GM18511 (cell line): Measurements from ENCODE around the gene DENND10.
"Not testable (repeated sequence)": the region's sequence is repeated elsewhere in the genome, so short reads cannot be mapped to it uniquely, and the experiment has no call there.

Experiments
- ATAC-seq: cut with Tn5 transposase; IDR thresholded peaks from one replicate; pipeline ENCODE4 v1.9.1; 2021; ENCODE audit warnings: mild to moderate bottlenecking, moderate library complexity; ENCODE audit not compliant: unreplicated experiment

DENND10 gene

GRCh38 chr10:119096641-119097415, 7.1 kb upstream of the DENND10 start:
- ATAC-seq, result not testable (repeated sequence)

DNA sequence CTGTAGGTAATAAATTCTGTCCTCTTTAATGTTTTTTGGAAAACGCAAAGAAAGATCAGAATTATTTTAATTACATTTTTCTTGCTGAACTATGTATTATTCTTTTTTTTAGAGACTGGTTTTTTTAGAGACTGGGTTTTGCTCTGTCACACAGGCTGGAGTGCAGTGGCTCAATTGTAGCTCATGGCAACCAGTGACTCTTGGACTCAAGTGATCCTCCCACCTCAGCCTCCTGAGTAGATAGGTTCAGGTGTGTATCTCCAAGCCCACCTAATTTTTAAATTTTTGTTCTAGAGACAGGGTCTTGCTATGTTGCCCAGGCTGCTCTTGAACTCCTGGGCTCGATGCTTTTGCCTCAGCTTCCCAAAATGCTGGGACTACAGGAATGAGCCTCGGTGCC, 5.3 kb upstream of the DENND10 start:
- ATAC-seq, result no peak

- ATAC-seq, result no peak
Measured at GRCh38 chr10:119100434-119101238, 3.3 kb upstream of the DENND10 start.

DNA sequence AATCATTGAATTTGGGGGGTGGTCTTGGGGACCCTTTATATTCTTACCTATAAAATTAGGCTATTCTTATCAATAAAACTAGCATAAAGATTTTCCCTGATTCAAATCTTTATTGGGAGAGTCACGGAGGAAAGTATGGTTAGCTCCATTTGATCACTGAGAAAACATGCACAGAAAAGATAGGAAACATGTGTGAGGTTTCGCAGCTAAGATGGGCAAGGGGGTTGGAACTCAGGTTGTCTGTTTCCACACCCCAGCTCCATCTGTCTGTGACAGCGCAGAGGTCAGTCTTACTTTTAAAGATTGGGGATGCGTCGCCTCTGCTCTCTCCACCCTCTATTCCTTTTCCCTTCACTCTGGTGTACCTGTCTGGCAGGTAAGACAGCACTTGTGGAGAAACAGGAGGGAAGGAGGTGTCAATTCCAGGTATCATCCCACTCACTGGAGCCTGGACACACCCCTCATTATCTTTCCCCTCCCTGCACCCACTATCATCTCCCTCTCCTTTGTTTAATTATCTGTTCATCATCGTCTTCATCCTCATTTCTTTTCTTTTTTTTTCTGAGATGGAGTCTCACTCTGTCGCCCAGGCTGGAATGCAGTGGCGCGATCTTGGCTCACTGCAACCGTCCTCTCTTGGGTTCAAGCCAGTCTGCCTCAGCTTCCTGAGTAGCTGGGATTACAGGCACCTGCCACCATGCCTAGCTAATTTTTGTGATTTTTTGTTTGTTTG, 2.4 kb upstream of the DENND10 start:
- no peak for ATAC-seq

- no peak for ATAC-seq
Measured at GRCh38 chr10:119103241-119103902, 541 bp upstream of the DENND10 start.

DNA sequence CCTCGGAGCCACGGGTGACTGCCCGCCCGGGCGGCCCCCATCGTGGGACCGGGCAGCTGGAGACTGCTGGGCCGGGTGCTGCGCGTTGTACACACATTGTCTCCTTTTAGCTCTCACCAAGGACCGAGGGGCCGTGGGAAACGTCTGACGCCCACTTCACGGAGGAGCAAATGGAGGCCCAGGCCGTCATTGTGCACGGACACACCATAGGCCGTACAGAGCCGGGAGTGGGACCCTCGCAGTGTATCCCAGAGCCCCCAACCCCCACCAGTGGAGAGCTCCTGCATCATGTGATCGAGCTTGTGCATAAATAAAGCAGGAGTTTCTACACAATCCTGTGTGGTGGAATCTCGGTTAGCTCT, 722 bp downstream of the DENND10 start:
- ATAC-seq, result peak; percentile 22

GRCh38 chr10:119105155-119105554, 1.2 kb downstream of the DENND10 start:
- no peak for ATAC-seq

DNA sequence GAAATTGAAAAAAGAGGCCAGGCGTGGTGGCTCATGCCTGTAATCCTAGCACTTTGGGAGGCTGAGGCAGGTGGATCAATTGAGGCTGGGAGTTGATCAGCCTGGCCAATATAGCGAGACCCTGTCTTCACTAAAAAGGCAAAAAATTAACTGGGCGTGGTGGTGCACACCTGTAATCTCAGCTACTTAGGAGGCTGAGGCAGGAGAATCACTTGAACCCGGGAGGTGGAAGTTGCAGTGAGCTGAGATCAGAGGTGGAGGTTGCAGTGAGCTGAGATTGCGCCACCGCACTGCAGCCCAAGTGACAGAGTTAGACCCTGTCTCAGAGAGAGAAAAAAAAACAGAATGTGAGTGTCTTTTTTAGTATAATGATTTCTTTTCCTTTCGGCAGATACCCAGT, 2.0 kb downstream of the DENND10 start:
- ATAC-seq, result not testable (repeated sequence)

DNA sequence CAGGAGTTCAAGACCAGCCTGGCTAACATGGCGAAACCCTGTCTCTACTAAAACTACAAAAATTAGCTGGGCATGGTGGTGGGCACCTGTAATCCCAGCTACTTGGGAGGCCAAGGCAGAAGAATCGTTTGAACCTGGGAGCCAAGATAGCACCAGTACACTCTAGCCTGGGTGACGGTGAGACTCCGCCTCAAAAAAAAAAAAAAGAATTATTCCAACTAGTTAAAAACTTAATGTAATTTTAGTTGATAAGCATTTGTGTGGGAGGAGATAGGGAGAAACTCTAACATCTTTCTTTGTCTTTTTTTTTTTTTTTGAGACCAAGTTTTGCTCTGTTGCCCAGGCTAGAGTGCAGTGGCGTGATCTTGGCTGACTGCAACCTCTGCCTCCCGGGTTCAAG, 3.2 kb downstream of the DENND10 start:
- ATAC-seq, result not testable (repeated sequence)

DNA sequence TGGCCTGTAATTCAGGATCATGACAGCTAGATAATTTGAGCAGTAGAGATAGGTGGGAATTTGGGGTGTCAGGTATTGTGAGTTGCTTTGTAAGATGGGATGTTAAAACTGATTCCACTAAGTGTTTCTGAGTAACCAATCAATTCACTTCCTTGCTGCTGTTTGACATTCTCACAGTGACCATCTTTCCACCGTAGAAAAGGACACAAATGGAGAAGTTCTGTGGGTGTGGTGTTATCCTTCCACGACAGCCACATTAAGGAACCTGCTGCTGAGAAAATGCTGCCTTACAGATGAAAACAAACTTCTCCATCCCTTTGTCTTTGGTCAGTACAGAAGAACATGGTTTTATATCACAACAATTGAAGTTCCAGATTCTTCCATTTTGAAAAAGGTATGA, 3.9 kb downstream of the DENND10 start:
- ATAC-seq, result not testable (repeated sequence)

DNA sequence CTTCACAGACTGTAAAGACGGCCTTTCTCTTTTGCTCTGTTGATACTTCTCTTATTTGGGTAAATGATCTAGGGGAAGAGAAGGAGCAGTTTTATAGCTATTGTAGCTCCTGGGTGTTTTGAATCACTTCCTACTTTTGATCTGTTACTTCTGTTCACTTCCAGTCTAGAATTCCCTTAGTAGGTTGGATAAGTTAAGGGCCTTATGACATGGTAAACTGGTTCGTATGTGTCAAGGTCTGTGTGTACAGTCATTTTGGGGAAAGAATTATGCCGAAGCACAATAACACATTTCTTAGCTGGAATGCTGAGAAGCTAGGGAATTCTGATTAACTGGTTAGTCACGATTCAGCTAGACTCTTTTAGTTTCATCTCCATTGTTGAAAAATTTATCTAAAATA, 8.1 kb downstream of the DENND10 start:
- no peak for ATAC-seq

- no peak for ATAC-seq
Measured at GRCh38 chr10:119113751-119114732, 10.1 kb downstream of the DENND10 start.

DNA sequence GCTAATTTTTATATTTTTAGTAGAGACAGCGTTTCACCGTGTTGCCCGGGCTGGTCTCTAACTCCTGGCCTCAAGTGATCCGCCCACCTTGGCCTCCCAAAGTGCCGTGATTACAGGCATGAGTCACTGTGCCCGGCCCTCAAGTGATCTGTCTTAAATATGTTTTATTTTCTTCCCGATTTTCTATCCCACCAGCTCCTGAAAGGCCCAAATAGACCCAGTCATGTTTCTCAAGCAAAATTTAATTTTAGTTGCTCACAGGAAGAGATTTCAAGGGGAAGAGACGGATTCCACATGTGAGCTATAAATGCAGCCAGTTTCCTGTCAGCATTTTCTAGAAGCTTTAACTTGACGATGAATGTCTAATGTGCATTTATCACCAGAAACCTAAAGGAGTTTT, 12.0 kb downstream of the DENND10 start:
- no peak for ATAC-seq

DNA sequence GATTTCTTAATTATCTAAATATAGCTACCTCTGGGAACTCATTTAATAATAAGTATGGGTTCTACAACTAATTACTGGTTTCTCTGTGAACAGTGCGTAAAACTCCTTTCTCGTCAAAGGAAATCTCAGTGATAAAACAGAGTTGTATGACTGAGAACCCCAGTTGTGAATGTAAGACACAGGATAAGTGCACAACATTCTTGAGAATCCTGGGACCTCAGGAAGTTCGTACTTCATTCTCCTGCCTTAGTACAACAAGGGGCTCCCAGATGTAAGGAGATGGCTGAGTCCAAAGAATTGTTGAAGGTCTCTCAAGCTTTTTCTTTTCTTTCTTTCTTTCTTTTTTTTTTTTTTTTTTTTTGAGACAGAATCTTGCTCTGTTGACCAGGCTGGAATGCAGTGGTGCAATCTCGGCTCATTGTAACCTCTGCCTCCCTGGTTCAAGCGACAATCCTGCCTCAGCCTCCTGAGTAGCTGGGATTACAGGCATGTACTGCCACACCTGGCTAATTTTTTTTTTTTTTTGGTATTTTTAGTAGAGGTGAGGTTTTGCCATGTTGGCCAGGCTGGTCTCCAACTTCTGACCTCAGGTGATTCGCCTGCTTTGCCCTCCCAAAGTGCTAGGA, 12.5 kb downstream of the DENND10 start:
- ATAC-seq, result no peak

DNA sequence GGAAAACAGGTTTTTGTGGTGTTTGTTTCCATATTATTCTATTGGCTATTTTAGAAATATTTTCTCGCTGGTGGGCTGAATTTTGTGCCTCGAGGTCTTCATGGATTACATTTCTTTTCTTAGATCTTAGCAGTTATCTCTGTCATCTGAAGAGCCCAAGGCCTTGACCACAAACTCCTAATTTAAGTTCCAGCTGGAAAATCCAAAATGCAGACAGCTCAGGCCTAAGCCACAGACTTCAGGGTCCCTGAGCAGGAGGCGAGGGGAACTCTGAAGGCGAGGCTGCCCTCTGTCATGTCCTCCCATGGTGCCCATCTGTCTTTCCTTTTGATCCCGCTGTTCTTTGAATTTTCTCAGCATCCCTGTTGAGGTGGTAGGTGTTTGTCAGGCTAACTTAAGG, 14.3 kb downstream of the DENND10 start:
- ATAC-seq, result no peak

GRCh38 chr10:119119400-119119799, 15.5 kb downstream of the DENND10 start:
- no peak for ATAC-seq

- ATAC-seq, result peak; percentile 94
Measured at GRCh38 chr10:119120413-119120867, 16.5 kb downstream of the DENND10 start.

DNA sequence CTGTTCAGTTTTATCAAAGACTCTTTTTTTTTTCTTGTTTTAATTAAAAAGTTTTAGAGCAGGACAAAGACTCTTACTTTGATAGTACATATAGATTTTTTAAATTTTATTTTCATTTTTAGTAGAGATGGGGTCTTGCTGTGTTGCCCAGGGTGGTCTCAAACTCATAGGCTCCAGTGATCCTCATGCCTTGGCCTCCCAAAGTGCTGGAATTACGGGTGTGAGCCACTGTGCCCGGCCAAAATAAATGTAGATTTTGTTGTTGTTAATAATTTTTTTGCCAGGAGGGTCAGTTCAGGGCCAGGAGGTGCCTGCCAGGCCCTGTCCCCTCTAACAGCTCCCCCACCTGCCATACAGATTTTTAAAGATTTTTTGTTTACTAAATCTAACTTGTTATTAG, 17.0 kb downstream of the DENND10 start:
- ATAC-seq, result no peak

- ATAC-seq, result no peak
Measured at GRCh38 chr10:119125942-119126341, 22.0 kb downstream of the DENND10 start.
